Esophagus squamous epithelium (tissue), 4 donors: ENCODE results near the gene SEC16B.

ENCODE experiments used
- CTCF ChIP-seq, 6 experiments: fragments of 450-650 bp in 4 of 6; fragments of 200-600 bp in 2 of 6; sonication (generic) in 2 of 6; IDR thresholded peaks; one replicate each; pipeline ENCODE4 v1.5.1; 2016 to 2019; ENCODE audit warnings: antibody characterized with exemption in 6 of 6, mild to moderate bottlenecking in 4 of 6, moderate library complexity in 4 of 6
- POLR2A ChIP-seq, 4 donors: fragments of 450-650 bp; IDR thresholded peaks; one replicate each; pipeline ENCODE4 v1.6.1; 2017; ENCODE audit warnings: antibody characterized with exemption in 4 of 4, mild to moderate bottlenecking in 4 of 4, moderate library complexity in 3 of 4

DNA sequence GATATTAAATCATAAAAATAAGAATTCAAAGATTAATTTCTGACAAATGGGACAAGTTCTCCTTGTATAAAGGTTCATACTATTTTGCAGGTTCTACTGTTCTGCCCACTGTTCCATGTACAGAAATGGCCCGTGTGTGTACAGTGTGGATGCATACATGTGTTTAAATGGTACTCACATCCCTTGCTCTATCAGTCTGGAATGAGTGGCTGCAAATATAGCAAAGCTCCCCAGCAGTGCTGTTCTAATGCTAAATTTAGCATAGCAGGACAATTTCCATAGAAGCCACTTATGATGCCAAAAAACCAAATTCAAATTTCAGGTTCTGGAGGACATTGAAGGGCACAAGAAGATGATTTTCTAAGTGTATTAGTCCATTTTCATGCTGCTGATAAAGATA lies 9.4 kb upstream of the SEC16B start:
- TF ChIP-seq CTCF (IDR thresholded peaks at IDR 0.05) (no peak), POLR2A (IDR thresholded peaks at IDR 0.05) (no peak)
